SKM-1 (cell line): ENCODE data around the gene C2orf72.
"Not testable (repeated sequence)": the region's sequence is repeated elsewhere in the genome, so short reads cannot be mapped to it uniquely, and the experiment has no call there.

ENCODE experiments used
- DNase-seq: peaks from one replicate; lab custom pipeline; 2025; ENCODE audit not compliant: unreplicated experiment; lab: John Stamatoyannopoulos, UW

The C2orf72 gene

GRCh38 chr2:231037202-231037730, at the start of gene C2orf72:
Gene C2orf72 (plus strand): TSS chr2:231037523. CDS start chr2:231037566, 43 bp downstream.
- DNase-seq, result no peak

DNA sequence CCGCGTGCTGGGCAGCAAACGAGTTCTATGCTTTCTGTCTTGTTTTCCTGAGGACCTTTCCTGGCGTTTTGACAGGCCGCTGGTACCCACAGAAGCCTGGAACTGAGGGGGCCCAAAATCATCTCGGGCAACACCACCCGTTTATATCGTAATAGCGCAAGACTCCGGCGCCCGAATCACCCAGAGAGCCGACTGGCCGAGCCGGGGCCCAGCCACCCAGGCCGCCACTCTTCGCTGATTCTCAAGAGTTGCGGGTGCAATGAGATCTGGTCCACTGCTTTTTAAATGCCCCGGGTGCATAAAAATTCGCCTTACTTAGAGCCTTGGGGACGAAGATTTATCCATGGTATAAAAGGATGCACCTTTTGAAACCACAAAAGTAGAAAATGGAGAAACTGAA, 47.6 kb upstream of the C2orf72 start:
- no peak for DNase-seq

- no peak for DNase-seq
Observed at GRCh38 chr2:230990131-230990898, 47.0 kb upstream of the C2orf72 start.

DNA sequence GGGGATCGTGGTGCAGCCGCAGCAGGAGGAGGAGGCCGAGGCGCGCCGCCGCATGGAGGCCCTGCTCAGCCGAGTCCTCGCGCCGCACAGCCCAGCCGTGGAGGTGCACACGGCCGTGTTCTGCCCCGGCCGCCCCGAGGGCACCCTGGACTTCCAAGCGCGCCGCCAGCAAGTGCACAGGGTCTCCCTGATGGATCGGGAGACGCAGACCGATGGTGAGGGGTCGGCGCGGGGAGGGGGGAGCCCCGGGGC, 46.5 kb upstream of the C2orf72 start:
- DNase-seq, result no peak

GRCh38 chr2:230991598-230991997, 45.7 kb upstream of the C2orf72 start:
- no peak for DNase-seq

DNA sequence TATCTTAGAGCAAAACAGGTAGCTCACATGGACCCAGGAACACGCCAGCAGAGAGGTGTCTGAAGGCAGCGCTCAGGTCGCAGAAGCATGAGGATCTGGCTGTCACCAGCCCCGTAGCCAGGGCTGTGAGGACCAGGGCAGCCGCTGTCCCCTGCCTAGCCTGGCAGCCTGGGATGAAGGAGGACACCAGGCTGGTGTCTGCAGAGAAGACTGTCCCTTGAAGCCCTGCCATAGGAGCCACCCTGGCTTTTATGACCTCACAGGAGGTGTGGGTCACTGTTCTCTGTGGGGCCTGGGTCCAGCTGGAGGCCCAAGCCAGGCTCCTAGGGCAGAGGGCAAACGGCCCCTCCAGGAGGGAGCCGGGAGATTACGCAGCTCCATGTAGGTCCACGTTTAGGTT, 41.5 kb upstream of the C2orf72 start, which contains the start of gene SPATA3:
Gene SPATA3, plus strand, starts transcription at position 301 of the 400 bp plus-strand sequence. CDS start 113 bp downstream, outside the sequence.
- no peak for DNase-seq

- no peak for DNase-seq
Observed at GRCh38 chr2:230996661-230997060, 40.7 kb upstream of the C2orf72 start.

GRCh38 chr2:230998882-230999281, 38.4 kb upstream of the C2orf72 start:
- no peak for DNase-seq

- DNase-seq, result no peak
Observed at GRCh38 chr2:230999477-230999876, 37.8 kb upstream of the C2orf72 start.

- DNase-seq, result no peak
Observed at GRCh38 chr2:231000211-231000904, 37.0 kb upstream of the C2orf72 start.

- DNase-seq, result no peak
Observed at GRCh38 chr2:231001036-231001435, 36.3 kb upstream of the C2orf72 start.

- DNase-seq, result no peak
Observed at GRCh38 chr2:231001921-231002320, 35.4 kb upstream of the C2orf72 start.

GRCh38 chr2:231002641-231003040, 34.7 kb upstream of the C2orf72 start:
- DNase-seq, result no peak

DNA sequence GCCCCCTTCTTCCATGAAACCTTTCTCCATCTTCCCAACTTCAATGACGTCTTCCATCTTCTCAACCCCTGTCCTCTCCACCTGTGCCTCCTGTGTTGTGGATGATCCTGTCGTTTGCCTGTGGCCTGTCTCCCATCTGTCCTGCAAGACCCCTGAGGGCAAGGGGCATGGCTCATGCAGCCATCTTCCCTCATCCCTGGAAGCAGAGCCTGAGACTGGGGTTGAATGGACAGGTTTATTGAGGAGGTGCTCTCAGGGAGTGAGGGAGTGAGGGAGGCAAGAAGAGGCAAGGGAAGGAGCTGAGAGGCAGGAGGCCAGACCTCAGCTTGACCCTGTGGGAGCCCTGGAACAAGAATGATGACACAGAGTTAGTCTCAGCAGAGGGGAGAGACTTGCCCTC, 34.1 kb upstream of the C2orf72 start:
- DNase-seq, result no peak

DNA sequence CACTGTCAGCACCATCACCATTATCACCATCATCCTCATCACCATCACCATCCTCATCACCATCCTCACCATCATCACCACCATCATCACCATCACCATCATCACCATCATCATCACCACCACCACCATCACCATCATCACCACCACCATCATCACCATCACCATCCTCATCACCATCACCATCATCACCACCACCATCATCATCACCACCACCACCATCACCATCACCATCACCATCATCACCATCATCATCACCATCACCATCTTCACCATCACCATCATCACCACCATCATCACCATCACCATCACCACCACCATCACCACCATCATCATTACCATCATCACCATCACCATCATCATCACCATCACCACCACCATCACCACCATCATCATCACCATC, 32.4 kb upstream of the C2orf72 start:
- DNase-seq, result not testable (repeated sequence)

DNA sequence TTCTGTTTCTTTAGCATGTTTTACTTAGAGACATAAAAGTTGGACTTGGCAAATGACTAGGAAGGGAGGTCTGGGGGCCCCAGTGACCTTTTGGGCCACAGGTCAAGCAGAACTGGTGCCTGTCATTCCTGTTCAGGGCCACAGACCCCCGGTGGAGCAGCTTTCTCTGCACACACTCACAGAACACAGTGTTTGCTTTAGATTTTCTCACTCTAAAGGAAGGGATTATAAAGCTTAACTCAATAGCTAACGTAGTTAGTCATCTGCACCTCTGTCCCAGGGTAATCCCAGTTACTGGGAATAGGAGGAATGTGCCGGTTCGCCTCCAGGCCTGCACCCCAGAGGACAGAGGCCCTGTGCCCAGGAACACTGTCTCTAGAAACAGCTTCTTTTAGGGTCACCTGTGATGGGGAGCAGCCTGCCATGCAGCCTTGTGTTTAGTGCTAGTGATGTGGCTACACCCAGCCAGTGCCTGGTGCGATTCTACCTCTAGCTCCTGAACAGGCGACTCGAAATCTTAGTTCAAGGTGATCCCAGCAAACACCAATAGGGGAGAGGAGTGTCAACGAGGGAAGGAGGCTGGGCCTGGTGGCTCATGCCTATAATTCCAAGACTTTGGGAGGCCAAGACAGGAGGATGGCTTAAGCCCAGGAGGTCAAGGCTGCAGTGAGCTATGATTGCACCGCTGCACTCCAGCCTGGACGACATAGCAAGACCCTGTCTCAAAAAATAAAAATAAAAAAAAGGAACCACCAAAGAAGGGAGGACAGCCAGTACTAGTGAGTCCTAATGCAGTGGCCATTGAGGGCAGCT, 29.8 kb upstream of the C2orf72 start:
- no peak for DNase-seq

DNA sequence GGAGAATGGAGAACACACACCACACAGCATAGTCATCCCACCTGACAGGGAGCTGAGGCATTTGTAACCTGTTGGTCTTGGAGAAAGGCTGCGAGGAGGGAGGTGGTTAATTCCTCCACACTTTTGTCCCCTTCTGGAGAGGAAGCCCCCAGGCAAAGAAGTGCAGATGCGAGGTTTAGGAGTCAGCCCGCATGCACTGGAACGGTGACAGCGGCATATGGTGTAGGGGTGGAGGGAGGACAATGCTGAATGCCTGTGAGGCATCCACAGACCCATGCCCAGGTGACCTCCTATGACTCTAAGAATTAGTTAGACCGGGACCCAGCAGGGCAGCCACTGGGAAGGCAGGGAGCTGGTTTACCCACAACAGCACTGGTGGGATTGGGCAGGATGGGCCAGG, 29.2 kb upstream of the C2orf72 start:
- no peak for DNase-seq

DNA sequence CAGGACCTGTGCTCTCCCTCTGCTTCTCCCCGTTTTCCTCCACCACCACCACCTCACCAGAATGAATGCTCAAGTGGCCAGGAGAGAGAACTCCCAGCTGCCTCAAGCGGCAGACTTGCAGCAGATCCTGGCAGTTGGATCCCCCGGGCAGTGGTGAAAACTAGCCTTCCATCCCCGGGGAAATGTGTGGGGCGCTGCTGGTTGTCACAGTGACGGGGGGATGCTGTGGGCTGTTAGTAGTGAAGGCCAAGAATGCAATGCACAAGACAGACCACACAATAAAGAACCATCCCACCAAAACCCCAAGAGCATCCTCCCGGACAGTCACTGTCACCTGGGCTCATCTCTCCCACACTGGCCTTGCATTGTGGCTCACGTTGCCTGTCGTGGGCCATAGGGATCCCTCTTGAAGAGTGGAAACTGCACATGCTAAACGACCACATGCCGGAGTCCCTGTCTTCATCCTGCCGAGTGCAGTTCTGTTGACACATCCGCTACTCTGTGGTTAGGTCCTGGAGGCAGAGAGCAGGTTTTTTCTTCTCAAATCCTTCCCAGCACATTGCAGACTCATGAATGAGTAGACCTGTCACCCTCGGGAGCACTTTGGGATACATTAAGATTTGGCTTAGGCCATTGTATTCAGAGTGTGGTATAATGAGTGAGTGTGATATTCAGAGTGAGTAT, 27.9 kb upstream of the C2orf72 start:
- DNase-seq, result no peak

DNA sequence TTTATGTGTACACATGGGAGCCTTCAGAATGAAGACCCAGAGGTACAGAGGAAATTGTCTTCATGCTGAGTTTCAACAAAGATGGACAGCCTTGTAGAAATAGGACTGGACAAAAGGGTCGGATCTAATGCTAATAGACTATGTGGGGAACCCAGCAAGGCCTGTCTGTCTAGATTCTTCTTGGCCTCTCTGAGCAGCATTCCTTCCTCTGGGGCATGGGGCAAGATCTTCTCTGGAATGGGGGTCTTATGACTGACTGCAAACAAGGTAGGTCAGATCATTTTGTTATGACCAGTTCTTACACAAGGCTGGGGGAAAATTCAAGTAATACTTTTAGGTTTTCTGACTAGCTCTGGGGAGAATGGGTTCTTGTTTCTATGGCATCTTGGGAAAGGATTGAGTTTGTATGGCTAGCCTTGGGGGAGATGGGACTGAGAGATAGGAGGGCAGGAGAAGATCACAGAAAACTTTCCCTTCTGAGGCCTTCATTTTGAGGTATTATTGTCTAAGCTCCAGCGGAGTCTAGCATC, 27.1 kb upstream of the C2orf72 start:
- DNase-seq, result no peak

DNA sequence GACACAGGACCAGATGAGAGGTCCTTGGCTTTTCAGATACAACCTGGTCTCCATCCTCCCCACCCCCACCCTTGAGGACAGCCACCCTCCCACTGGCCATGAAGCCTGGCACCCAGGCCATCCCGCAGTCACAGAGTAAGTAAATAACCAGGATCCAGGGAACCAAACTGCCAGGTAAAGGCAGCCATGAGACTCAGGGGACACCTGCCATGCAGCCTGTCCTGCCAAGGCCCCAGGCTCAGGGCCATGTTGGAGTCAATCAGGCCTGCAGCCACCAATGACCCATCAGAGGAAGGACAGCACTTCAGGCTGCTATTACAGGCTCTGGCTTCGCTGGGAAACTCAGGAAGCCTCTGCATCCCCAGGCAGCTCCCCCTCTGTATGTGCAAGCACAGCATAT, 25.8 kb upstream of the C2orf72 start:
- DNase-seq, result no peak

DNA sequence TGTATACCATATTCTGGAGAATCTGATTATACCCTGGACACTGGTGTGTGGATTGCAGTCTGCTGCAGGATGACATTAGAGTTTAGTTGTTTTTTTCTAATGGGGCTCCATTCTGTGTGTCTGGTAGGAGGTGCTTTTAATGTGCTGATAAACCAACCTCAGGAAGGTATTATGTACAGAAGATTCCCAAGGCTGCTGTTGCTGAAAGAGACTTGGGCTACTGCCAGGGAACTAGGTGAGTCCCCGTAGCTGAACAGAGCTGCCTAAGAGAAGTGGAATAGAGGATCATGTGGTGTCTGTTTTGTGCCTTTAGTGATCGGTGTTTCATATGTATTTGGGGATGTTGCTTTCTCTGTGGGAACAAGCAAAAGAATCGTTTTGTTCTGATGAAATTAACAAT, 24.9 kb upstream of the C2orf72 start:
- DNase-seq, result no peak
